ENCODE measurements around the gene CD34. TPM values are rescaled to one million over a fixed set of nuclear protein-coding genes. Genes with fewer than 3 reads are reported as not detected.
A peak's percentile ranks its signal among the peaks of the same experiment; 100 is the strongest.

CD34 gene
- total RNA-seq, 6 experiments from 2014 or later, result 0.70 to 2.7 (median 2.2) TPM

DNA sequence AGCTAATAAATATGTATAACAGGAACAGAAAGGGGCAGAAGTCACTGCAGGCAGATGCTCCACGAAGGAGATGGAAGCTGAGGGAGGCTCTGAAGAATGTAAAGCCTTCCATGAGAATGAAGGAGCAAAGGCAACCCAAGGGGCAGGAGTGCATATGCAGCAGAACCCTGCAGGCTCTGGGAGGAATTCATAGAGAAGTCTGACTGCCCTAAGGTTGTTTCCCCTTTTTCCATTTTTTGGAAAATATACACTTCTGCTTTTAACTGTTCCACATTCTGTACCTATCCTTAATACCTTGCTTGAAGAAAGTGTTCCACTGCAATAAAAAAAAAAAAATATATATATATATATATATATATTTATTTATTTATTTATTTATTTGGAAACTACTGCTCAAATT is 69.6 kb downstream of the CD34 start:
- H3K27me3 ChIP-seq, result no peaks in the 10 kb centered on the region
- no peaks in the 10 kb centered on the region for H3K36me3 ChIP-seq
- H3K27ac ChIP-seq, result no peak overlapping the region
- TF ChIP-seq POLR2A (IDR thresholded peaks at IDR 0.05) (no peak), CTCF (IDR thresholded peaks at IDR 0.05) (no peak)
- ATAC-seq, result peak in 1 of 4 donors; percentile 48
- H3K4me1 ChIP-seq, result no peaks in the 10 kb centered on the region
- no peaks in the 10 kb centered on the region for H3K9me3 ChIP-seq
- no peak overlapping the region for H3K4me3 ChIP-seq
- 36% methylated on average over 1 of the region's 1 CpG for WGBS (ENCODE audit: insufficient coverage, low coverage, low lambda C conversion rate, missing lambda C conversion rate)
- no peak for DNase-seq
- intact Hi-C loops (cut with DNase I), result no loop called here

DNA sequence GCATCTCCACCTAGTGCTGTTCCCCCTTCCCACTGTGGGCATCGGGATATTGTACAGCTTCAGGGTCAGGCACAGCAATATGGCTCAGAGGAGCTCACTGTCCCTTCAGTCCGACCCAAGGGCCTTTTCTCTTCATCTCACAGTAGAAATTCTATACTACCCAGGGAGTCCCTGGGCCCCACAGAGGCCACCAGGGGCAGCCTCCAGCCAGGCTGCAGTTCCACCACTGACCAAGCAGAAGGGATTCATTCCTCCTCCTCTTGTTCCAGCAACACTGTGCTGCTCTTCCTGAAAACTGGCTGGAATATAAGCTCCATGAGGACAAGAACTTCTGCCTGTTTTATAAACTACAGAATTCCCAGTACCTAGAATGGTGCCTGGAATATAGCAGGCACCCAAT is 70.5 kb downstream of the CD34 start:
- no peak for ATAC-seq
- no peaks in the 10 kb centered on the region for H3K27me3 ChIP-seq
- 100% methylated on average over 1 of the region's 2 CpGs for WGBS (ENCODE audit: insufficient coverage, low coverage, low lambda C conversion rate, missing lambda C conversion rate)

GRCh38 chr1:207839083-207839413 is 71.9 kb downstream of the CD34 start:
- intact Hi-C loops (cut with DNase I), result no loop called here
- TF ChIP-seq POLR2A (IDR thresholded peaks at IDR 0.05) (no peak), CTCF (IDR thresholded peaks at IDR 0.05) (no peak)
- Histone ChIP-seq H3K9me3 (no peaks in the 10 kb centered on the region), H3K4me3 (no peak overlapping the region), H3K27me3 (no peaks in the 10 kb centered on the region), H3K27ac (no peak overlapping the region), H3K4me1 (no peaks in the 10 kb centered on the region), H3K36me3 (no peaks in the 10 kb centered on the region)
- ATAC-seq (no peak), DNase-seq (no peak)

More for the DNA sequence above, 70.5 kb downstream of the CD34 start:
- TF ChIP-seq POLR2A (IDR thresholded peaks at IDR 0.05), result no peak
- no peak for TF ChIP-seq CTCF (IDR thresholded peaks at IDR 0.05)
- intact Hi-C loops (cut with DNase I), result no loop called here
- no peak for DNase-seq
- Histone ChIP-seq H3K27ac (no peak overlapping the region), H3K4me1 (no peaks in the 10 kb centered on the region), H3K4me3 (no peak overlapping the region), H3K9me3 (no peaks in the 10 kb centered on the region), H3K36me3 (no peaks in the 10 kb centered on the region)

DNA sequence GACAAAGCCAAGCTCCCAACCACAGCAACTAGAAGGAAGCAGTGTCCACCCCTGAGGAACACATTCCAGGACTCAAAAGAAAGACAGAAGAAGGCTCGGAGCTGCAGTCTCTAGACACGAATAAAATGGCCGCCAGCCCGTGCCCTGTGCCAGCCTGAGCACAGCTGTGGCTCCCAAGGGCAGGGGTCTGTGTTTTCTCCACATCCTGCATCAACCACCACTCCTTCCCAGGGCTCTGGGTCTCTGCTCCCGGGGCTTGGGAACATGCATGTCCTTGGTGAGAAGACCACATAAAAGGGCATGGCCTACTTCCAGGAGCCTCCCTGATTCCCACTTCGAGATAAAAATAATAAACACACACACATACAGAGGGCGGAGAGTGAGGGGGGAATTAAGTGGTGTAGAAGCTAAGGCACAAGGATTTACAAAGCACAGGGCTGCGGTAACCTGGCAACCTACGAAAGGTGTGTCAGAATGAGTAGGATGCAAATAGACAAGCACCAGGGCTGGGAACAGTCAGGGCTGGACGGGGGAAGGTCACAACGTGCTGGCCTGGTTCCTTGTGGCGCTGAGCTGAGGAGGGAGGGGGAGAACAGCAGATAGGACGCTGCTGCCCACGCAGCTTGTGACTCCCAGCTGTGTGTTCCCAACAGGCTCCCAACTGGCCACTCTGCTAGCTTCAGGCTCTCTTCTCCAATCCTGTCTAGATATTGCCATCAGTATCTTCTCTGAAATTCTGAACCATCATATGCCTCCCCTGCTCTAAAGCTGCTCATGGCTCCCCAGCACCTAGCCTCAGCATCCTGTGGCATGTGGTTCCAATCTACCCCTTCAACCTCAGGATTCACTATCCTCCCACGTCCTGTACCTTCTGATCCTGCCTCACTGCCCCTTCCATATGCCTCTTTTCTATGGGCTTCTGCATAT is 72.5 kb downstream of the CD34 start:
- intact Hi-C loops (cut with DNase I), result no loop called here
- Histone ChIP-seq H3K36me3 (no peaks in the 10 kb centered on the region), H3K27me3 (no peaks in the 10 kb centered on the region), H3K27ac (no peak overlapping the region), H3K4me1 (no peaks in the 10 kb centered on the region), H3K9me3 (no peaks in the 10 kb centered on the region), H3K4me3 (no peak overlapping the region)
- 77% methylated on average over 9 of the region's 15 CpGs for whole genome bisulfite sequencing (ENCODE audit: insufficient coverage, low coverage, low lambda C conversion rate, missing lambda C conversion rate)
- ATAC-seq, result peak; percentile 12 to 54 (median 28)
- no peak for TF ChIP-seq CTCF (IDR thresholded peaks at IDR 0.05)
- no peak for TF ChIP-seq POLR2A (IDR thresholded peaks at IDR 0.05)
- DNase-seq, result no peak

Data from right lobe of liver (tissue), 6 donors.